HepG2 (cell line): ENCODE measurements around the gene CDCP2. TPM values are rescaled to one million over a fixed set of nuclear protein-coding genes. Genes with fewer than 3 reads are reported as not detected.
A peak's percentile ranks its signal among the peaks of the same experiment; 100 is the strongest.

Experiments used
- HDAC2 ChIP-seq: sonication (generic); formaldehyde crosslinking; IDR thresholded peaks from 2 replicates; pipeline ENCODE4 v1.4.0; 2020; ENCODE audit warnings: missing genetic modification reagents
- KLF12 ChIP-seq: sonication (generic); formaldehyde crosslinking; IDR thresholded peaks from 2 replicates; pipeline ENCODE4 v1.4.0; 2020; ENCODE audit warnings: missing genetic modification reagents, borderline replicate concordance
- MED1 ChIP-seq: sonication (generic); formaldehyde crosslinking; IDR thresholded peaks from 2 replicates; pipeline ENCODE4 v1.4.0; 2020; ENCODE audit warnings: missing genetic modification reagents
- NPAS2 ChIP-seq: sonication (generic); formaldehyde crosslinking; IDR thresholded peaks from 2 replicates; pipeline ENCODE4 v1.8.0; 2022; ENCODE audit warnings: mild to moderate bottlenecking, missing genetic modification reagents, borderline replicate concordance
- PAF1 ChIP-seq: IDR thresholded peaks from 2 replicates; pipeline ENCODE4 v1.6.1; 2016; ENCODE audit warnings: missing genetic modification reagents, missing compliant biosample characterization
- PAWR ChIP-seq: sonication (generic); formaldehyde crosslinking; IDR thresholded peaks from 2 replicates; pipeline ENCODE4 v1.4.0; 2020; ENCODE audit warnings: missing genetic modification reagents, mild to moderate bottlenecking, borderline replicate concordance
- PCBP1 ChIP-seq: fragments of 200-400 bp; formaldehyde crosslinking; IDR thresholded peaks from 2 replicates; pipeline ENCODE4 v1.6.1; 2017; ENCODE audit warnings: mild to moderate bottlenecking, low read depth, low read length, borderline replicate concordance
- PHF20 ChIP-seq: sonication (generic); formaldehyde crosslinking; IDR thresholded peaks from 2 replicates; pipeline ENCODE4 v1.5.0; 2020; ENCODE audit warnings: mild to moderate bottlenecking, missing genetic modification reagents
- RBAK ChIP-seq: sonication (generic); formaldehyde crosslinking; IDR thresholded peaks from 2 replicates; pipeline ENCODE4 v1.5.1; 2020; ENCODE audit warnings: mild to moderate bottlenecking, missing genetic modification reagents
- RBM39 ChIP-seq: fragments of 200-400 bp; formaldehyde crosslinking; IDR thresholded peaks from one replicate; pipeline ENCODE4 v1.6.1; 2018; ENCODE audit warnings: antibody characterized with exemption, mild to moderate bottlenecking, low read depth, low read length; ENCODE audit not compliant: poor library complexity, severe bottlenecking
- ZBTB21 ChIP-seq: sonication (generic); formaldehyde crosslinking; IDR thresholded peaks from 2 replicates; pipeline ENCODE4 v1.4.0; 2020; ENCODE audit warnings: missing genetic modification reagents
- ZKSCAN5 ChIP-seq: sonication (generic); formaldehyde crosslinking; IDR thresholded peaks from 2 replicates; pipeline ENCODE4 v1.5.1; 2020; ENCODE audit warnings: mild to moderate bottlenecking, missing genetic modification reagents
- ZNF12 ChIP-seq: sonication (generic); formaldehyde crosslinking; IDR thresholded peaks from 2 replicates; pipeline ENCODE4 v1.5.0; 2020; ENCODE audit warnings: missing genetic modification reagents
- ZNF33A ChIP-seq: sonication (generic); formaldehyde crosslinking; IDR thresholded peaks from 2 replicates; pipeline ENCODE4 v1.5.1; 2020; ENCODE audit warnings: missing genetic modification reagents, mild to moderate bottlenecking, moderate library complexity, borderline replicate concordance
- ZNF382 ChIP-seq: sonication (generic); formaldehyde crosslinking; IDR thresholded peaks from 2 replicates; pipeline ENCODE4 v1.5.0; 2020; ENCODE audit warnings: missing genetic modification reagents, mild to moderate bottlenecking, borderline replicate concordance
- ZNF441 ChIP-seq: sonication (generic); formaldehyde crosslinking; IDR thresholded peaks from 2 replicates; pipeline ENCODE4 v1.7.0; 2021; ENCODE audit warnings: missing genetic modification reagents, borderline replicate concordance
- ZNF503 ChIP-seq: sonication (generic); formaldehyde crosslinking; IDR thresholded peaks from 2 replicates; pipeline ENCODE4 v1.4.0; 2020; ENCODE audit warnings: missing genetic modification reagents
- ZNF546 ChIP-seq: sonication (generic); formaldehyde crosslinking; conservative IDR thresholded peaks from 2 replicates; pipeline ENCODE4 v1.8.1; 2023; ENCODE audit warnings: mild to moderate bottlenecking, missing genetic modification reagents
- ZNF75D ChIP-seq: sonication (generic); formaldehyde crosslinking; IDR thresholded peaks from 2 replicates; pipeline ENCODE4 v1.8.1; 2023; ENCODE audit warnings: missing genetic modification reagents, mild to moderate bottlenecking, borderline replicate concordance
- polyA plus RNA-seq, 8 experiments: library from polyadenylated mRNA; depleted of rRNA in 3 of 8; stranded (reverse) in 7 of 8; unstranded in 1 of 8; fragments of >200 nt; fragmentation: Illumina TruSeq in 4 of 8; extraction: Trizol in 4 of 8; gene quantifications; 2 replicates each; pipeline versions ENCODE4 v1.2.1 to v1.2.3, GENCODE V29; 2011 to 2016; ENCODE audit warnings: low read depth in 4 of 8, missing spikeins in 1 of 8, mixed read lengths in 1 of 8; ENCODE audit not compliant: insufficient read depth in 1 of 8
- total RNA-seq, 5 experiments: library from RNA; depleted of rRNA; stranded (reverse); fragments of >200 nt; fragmentation: Illumina TruSeq; extraction: Trizol; gene quantifications; 2 replicates each; pipeline ENCODE4 v1.2.3, GENCODE V29; 2016; ENCODE audit warnings: low read depth in 1 of 5
- TF ChIP-seq, protein P1 (sequence below): sonication (generic); formaldehyde crosslinking; IDR thresholded peaks from 2 replicates; pipeline ENCODE4 v1.5.1; 2020; ENCODE audit warnings: mild to moderate bottlenecking, missing genetic modification reagents, moderate library complexity
- TF ChIP-seq, protein P2 (sequence below): sonication (generic); formaldehyde crosslinking; IDR thresholded peaks from 2 replicates; pipeline ENCODE4 v1.4.0; 2020; ENCODE audit warnings: mild to moderate bottlenecking, missing genetic modification reagents
- TF ChIP-seq, protein P3 (sequence below): sonication (generic); formaldehyde crosslinking; IDR thresholded peaks from 2 replicates; pipeline ENCODE4 v1.4.0; 2020; ENCODE audit warnings: missing genetic modification reagents
- TF ChIP-seq, protein P4 (sequence below): sonication (generic); formaldehyde crosslinking; IDR thresholded peaks from 2 replicates; pipeline ENCODE4 v1.5.0; 2020; ENCODE audit warnings: mild to moderate bottlenecking, missing genetic modification reagents

The CDCP2 gene
- total and polyA plus RNA-seq, 2 of the 13 experiments (the other 11 are each of a cell fraction or from before 2014, with no cell fraction given) = not detected

DNA sequence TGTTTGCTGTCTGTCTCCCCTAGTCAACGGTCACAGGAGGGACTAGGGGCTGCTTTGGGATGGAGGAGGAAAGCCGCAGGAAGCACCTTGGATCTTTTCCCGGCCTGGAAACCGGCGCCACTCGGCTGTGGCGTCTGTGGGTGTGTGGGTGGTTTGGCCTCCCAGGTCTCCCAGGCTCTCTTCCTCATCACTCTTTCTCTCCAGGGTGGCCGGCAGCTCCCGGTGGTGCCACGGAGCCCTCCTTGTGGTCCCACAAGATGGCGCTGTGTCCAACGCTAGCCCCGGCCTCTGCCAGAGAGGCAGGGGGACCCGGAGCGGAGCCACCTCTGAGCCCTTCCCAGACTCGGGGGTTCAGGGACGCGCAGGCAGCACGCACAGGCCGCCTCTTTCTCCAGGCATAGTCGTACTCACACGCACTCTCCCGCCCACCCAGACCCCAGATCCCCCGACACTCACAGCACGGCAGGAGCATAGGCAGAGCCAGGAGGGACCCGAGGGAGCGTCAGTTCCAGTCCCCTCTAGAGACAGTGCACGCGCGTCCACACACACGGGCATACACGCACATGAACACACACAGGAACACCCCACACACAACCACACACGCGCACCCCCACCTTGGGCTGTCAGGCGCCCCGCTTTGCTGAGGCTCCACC, 31.2 kb downstream of the CDCP2 start (continued):
- TF ChIP-seq, protein P1, sequence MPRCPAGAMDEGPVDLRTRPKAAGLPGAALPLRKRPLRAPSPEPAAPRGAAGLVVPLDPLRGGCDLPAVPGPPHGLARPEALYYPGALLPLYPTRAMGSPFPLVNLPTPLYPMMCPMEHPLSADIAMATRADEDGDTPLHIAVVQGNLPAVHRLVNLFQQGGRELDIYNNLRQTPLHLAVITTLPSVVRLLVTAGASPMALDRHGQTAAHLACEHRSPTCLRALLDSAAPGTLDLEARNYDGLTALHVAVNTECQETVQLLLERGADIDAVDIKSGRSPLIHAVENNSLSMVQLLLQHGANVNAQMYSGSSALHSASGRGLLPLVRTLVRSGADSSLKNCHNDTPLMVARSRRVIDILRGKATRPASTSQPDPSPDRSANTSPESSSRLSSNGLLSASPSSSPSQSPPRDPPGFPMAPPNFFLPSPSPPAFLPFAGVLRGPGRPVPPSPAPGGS (CRISPR knock-in tag) = no peak
- TF ChIP-seq, protein P2, sequence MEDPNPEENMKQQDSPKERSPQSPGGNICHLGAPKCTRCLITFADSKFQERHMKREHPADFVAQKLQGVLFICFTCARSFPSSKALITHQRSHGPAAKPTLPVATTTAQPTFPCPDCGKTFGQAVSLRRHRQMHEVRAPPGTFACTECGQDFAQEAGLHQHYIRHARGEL = 0 out of 2 replicates have a peak, but pooled peaks have one; percentile 20
- TF ChIP-seq MED1 (CRISPR knock-in tag) (no peak; the same call in 1 of the 2 replicates), ZNF503 (no peak), PCBP1 (no peak), RBM39 (no peak), ZNF546 (CRISPR knock-in tag) (0 out of 2 replicates have a peak, but pooled peaks have one; percentile 63), PHF20 (CRISPR knock-in tag) (no peak), HDAC2 (0 out of 2 replicates have a peak, but pooled peaks have one; percentile 53), ZNF382 (CRISPR knock-in tag) (no peak), NPAS2 (CRISPR knock-in tag) (no peak), ZNF75D (CRISPR knock-in tag) (no peak), PAF1 (no peak), ZNF12 (CRISPR knock-in tag) (no peak), ZNF33A (CRISPR knock-in tag) (no peak), RBAK (CRISPR knock-in tag) (no peak), ZBTB21 (CRISPR knock-in tag) (no peak), ZNF441 (CRISPR knock-in tag) (no peak), KLF12 (no peak), PAWR (CRISPR knock-in tag) (no peak), ZKSCAN5 (CRISPR knock-in tag) (no peak)
- TF ChIP-seq, protein P3, sequence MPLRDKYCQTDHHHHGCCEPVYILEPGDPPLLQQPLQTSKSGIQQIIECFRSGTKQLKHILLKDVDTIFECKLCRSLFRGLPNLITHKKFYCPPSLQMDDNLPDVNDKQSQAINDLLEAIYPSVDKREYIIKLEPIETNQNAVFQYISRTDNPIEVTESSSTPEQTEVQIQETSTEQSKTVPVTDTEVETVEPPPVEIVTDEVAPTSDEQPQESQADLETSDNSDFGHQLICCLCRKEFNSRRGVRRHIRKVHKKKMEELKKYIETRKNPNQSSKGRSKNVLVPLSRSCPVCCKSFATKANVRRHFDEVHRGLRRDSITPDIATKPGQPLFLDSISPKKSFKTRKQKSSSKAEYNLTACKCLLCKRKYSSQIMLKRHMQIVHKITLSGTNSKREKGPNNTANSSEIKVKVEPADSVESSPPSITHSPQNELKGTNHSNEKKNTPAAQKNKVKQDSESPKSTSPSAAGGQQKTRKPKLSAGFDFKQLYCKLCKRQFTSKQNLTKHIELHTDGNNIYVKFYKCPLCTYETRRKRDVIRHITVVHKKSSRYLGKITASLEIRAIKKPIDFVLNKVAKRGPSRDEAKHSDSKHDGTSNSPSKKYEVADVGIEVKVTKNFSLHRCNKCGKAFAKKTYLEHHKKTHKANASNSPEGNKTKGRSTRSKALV (CRISPR knock-in tag) = no peak
- TF ChIP-seq, protein P4, sequence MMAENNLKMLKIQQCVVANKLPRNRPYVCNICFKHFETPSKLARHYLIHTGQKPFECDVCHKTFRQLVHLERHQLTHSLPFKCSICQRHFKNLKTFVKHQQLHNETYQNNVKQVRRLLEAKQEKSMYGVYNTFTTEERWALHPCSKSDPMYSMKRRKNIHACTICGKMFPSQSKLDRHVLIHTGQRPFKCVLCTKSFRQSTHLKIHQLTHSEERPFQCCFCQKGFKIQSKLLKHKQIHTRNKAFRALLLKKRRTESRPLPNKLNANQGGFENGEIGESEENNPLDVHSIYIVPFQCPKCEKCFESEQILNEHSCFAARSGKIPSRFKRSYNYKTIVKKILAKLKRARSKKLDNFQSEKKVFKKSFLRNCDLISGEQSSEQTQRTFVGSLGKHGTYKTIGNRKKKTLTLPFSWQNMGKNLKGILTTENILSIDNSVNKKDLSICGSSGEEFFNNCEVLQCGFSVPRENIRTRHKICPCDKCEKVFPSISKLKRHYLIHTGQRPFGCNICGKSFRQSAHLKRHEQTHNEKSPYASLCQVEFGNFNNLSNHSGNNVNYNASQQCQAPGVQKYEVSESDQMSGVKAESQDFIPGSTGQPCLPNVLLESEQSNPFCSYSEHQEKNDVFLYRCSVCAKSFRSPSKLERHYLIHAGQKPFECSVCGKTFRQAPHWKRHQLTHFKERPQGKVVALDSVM (CRISPR knock-in tag) = no peak
